ENCODE data around the gene PLCD1. TPM values are rescaled to one million over a fixed set of nuclear protein-coding genes. Genes with fewer than 3 reads are reported as not detected.

PLCD1 gene
- polyA plus RNA-seq, 1 donor: 14.9 TPM

GRCh38 chr3:37964146-37964545 is 65.3 kb downstream of the PLCD1 start:
- no peak for DNase-seq

- DNase-seq: no peak
Measured at GRCh38 chr3:37963635-37964034, 65.8 kb downstream of the PLCD1 start.

GRCh38 chr3:37963016-37963415 is 66.4 kb downstream of the PLCD1 start:
- no peak for DNase-seq

GRCh38 chr3:37961622-37962431 is 67.6 kb downstream of the PLCD1 start:
- no peak for DNase-seq

- no peak for DNase-seq
Measured at GRCh38 chr3:37957539-37957936, 71.9 kb downstream of the PLCD1 start.

Other genes with a start within 250 kb of the PLCD1 start
- gene CTDSPL, start 167.8 kb downstream of the PLCD1 start, polyA plus RNA-seq (ENCODE audit: insufficient read length): 36.3 TPM
- 7.5 TPM for gene VILL, start 38.9 kb downstream of the PLCD1 start, polyA plus RNA-seq (ENCODE audit: insufficient read length)
- gene DLEC1, start 9.6 kb upstream of the PLCD1 start, polyA plus RNA-seq (ENCODE audit: insufficient read length): 0.28 TPM
- 34.6 TPM for gene ACAA1, start 107.5 kb upstream of the PLCD1 start, polyA plus RNA-seq (ENCODE audit: insufficient read length)
- 18.2 TPM for gene MYD88, start 109.0 kb upstream of the PLCD1 start, polyA plus RNA-seq (ENCODE audit: insufficient read length)
- gene OXSR1, start 135.9 kb upstream of the PLCD1 start, polyA plus RNA-seq (ENCODE audit: insufficient read length): 33.6 TPM
- gene SLC22A13, start 236.2 kb upstream of the PLCD1 start, polyA plus RNA-seq (ENCODE audit: insufficient read length): 0.18 TPM

Measured in hindlimb muscle (tissue), 1 donor.